ENCODE results near the gene SYNPO2. TPM values are rescaled to one million over a fixed set of nuclear protein-coding genes. Genes with fewer than 3 reads are reported as not detected.

SYNPO2 gene
- polyA plus RNA-seq, 1 experiment: 5.1 TPM

DNA sequence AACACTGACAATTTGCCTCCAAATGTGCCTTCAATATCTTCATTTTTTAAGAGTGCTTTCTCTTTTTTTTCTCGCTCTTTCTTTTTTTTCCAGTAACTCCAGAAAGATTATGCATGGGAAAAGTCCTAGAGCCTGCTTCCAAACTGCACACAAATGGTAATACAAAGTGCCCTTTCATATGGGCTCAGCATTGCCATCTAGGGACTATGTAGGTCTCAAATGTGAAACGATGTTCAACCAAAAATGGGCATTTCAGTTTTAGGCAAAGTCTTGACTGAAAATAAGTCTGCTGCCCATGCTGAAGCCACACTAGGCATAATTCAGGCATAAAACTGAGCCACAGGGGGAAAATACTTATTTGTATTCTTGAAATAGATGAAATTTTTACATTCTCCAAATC lies 65.6 kb downstream of the SYNPO2 start:
- no peak for DNase-seq (ENCODE audit: low read depth, low spot score)
- CTCF ChIA-PET: interaction anchor here (0.8 to 1.9 kb wide), 4 partner anchors 9 to 179 kb away, joined by 3 to 7 read pairs (median 4); no protein-coding TSS in a partner anchor
- Histone ChIP-seq H3K27ac (ENCODE audit: low read depth, low read length) (no peak overlapping the region), H3K27me3 (ENCODE audit: control insufficient read depth, insufficient read depth, low read length) (no peaks in the 10 kb centered on the region), H3K4me3 (ENCODE audit: low read depth, low read length) (no peak overlapping the region), H3K9me3 (ENCODE audit: control insufficient read depth, insufficient read depth, low read length) (no peaks in the 10 kb centered on the region)
- TF ChIP-seq, protein P1, sequence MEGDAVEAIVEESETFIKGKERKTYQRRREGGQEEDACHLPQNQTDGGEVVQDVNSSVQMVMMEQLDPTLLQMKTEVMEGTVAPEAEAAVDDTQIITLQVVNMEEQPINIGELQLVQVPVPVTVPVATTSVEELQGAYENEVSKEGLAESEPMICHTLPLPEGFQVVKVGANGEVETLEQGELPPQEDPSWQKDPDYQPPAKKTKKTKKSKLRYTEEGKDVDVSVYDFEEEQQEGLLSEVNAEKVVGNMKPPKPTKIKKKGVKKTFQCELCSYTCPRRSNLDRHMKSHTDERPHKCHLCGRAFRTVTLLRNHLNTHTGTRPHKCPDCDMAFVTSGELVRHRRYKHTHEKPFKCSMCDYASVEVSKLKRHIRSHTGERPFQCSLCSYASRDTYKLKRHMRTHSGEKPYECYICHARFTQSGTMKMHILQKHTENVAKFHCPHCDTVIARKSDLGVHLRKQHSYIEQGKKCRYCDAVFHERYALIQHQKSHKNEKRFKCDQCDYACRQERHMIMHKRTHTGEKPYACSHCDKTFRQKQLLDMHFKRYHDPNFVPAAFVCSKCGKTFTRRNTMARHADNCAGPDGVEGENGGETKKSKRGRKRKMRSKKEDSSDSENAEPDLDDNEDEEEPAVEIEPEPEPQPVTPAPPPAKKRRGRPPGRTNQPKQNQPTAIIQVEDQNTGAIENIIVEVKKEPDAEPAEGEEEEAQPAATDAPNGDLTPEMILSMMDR (IDR thresholded peaks at IDR 0.05; ENCODE audit: low read depth, low read length): peak; percentile 46
- POLR2A ChIA-PET: no interaction called here

DNA sequence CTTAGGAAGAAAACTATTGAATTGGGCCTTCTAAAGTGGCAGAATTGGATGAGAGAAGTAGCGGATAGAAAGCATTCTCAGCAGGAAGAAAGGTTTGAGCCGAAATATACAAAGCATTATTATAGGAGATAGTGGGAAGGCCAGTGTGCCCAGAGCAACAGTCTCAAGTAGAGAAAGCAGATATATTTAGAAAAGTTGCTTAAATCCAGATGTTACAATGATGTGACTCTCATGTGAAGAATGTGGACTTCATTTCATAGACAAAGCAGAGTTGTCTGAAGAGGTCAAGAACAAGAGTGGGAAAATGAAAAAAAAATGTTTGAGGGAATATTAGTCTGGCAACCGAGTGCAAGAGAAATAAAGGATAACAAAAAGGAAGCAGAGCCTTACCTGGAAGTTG lies 66.9 kb downstream of the SYNPO2 start:
- ChIA-PET POLR2A (no interaction called here), CTCF (interaction anchor here (1.6 kb wide), 1 partner anchor 11 kb away, joined by 4 read pairs; no protein-coding TSS in a partner anchor)
- TF ChIP-seq, protein P1 (IDR thresholded peaks at IDR 0.05; ENCODE audit: low read depth, low read length): no peak
- no peak overlapping the region for H3K4me3 ChIP-seq (ENCODE audit: low read depth, low read length)
- H3K9me3 ChIP-seq (ENCODE audit: control insufficient read depth, insufficient read depth, low read length): no peaks in the 10 kb centered on the region
- H3K27me3 ChIP-seq (ENCODE audit: control insufficient read depth, insufficient read depth, low read length): no peaks in the 10 kb centered on the region
- no peak for DNase-seq (ENCODE audit: low read depth, low spot score)
- H3K27ac ChIP-seq (ENCODE audit: low read depth, low read length): no peak overlapping the region

DNA sequence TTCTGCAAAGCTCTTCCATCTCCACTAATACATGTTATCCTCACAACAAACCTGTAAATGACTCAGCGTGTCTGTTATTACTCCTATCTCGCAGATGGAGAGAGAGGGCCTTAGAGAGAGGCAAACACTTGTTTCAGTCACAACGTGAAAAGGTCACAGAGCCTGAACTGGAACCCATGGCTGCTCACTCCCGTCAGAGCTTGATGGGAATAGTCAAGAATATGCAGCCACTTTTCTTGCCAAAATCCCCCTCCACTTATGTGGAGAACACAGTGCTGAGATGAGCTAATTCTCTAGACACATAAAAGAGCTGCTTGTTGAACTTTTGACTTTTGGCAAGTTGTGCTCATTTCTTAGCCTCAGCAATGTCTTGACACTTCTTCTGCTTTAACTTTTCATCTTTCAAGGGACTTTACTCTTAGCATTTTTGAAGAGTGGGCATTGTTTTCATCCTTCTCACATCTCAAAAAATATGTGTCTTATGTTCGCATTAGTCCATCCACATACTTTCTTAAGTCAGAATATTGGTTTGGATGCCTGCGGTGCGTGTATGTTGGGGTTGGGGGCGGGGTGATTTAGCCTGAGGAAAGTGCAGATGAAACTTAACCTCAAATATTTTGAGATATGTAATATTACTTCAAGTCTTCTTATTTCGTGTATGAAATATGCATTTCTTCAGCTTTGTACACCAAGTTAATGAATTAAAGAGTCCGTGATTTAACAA lies 69.2 kb downstream of the SYNPO2 start:
- no peak for DNase-seq (ENCODE audit: low read depth, low spot score)
- Histone ChIP-seq H3K9me3 (ENCODE audit: control insufficient read depth, insufficient read depth, low read length) (no peaks in the 10 kb centered on the region), H3K27ac (ENCODE audit: low read depth, low read length) (no peak overlapping the region), H3K27me3 (ENCODE audit: control insufficient read depth, insufficient read depth, low read length) (no peaks in the 10 kb centered on the region), H3K4me3 (ENCODE audit: low read depth, low read length) (no peak overlapping the region)
- CTCF ChIA-PET: interaction anchor here (1.1 to 1.2 kb wide), 2 partner anchors 11 to 186 kb away, joined by 3 to 5 read pairs; no protein-coding TSS in a partner anchor
- POLR2A ChIA-PET: no interaction called here
- TF ChIP-seq, protein P1 (IDR thresholded peaks at IDR 0.05; ENCODE audit: low read depth, low read length): no peak

DNA sequence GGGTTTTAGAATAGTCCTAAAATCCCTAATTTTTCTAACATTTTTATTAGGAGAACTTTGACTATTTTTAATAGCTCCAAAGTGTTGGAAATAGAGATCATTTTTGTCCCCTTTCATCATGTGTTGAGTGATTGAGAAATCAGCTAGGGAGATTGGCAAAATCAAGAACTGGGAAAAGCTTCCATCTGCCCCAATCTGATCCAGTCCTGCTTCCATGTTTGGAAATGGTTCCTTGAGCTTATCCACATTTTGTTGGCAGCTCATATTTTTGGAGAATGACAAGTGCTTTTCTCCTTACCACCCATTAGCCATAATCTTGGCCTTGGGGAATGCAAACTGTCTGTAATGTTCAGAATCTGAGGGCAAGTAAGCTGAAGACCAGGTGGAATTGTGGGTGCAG lies 73.9 kb downstream of the SYNPO2 start:
- no peak for DNase-seq (ENCODE audit: low read depth, low spot score)
- CTCF ChIA-PET: interaction anchor here (0.6 to 3.8 kb wide), 6 partner anchors 8 to 324 kb away, joined by 3 to 17 read pairs (median 3); no protein-coding TSS in a partner anchor

More for the DNA sequence above, 73.9 kb downstream of the SYNPO2 start:
- Histone ChIP-seq H3K9me3 (ENCODE audit: control insufficient read depth, insufficient read depth, low read length) (no peaks in the 10 kb centered on the region), H3K27ac (ENCODE audit: low read depth, low read length) (no peak overlapping the region), H3K4me3 (ENCODE audit: low read depth, low read length) (no peak overlapping the region), H3K27me3 (ENCODE audit: control insufficient read depth, insufficient read depth, low read length) (no peaks in the 10 kb centered on the region)
- TF ChIP-seq, protein P1 (IDR thresholded peaks at IDR 0.05; ENCODE audit: low read depth, low read length): no peak
- POLR2A ChIA-PET: no interaction called here

All from AG04450 (cell line).